GM23338 (cell line): ENCODE results near the gene CDK14. TPM values are rescaled to one million over a fixed set of nuclear protein-coding genes. Genes with fewer than 3 reads are reported as not detected.

Experiments
- ATAC-seq: fragments of 200-7000 bp; cut with Tn5 transposase; 3 replicates; pipeline ENCODE4 v1.9.1; 2020
- DNase-seq: peaks from one replicate; pipeline ENCODE4 v3.0.0-alpha.2; 2015; ENCODE audit warnings: low spot score
- H2AFZ ChIP-seq: fragments of 200-600 bp; sonication (generic); 2 replicates; pipeline ENCODE4 v1.8.0; 2016; ENCODE audit warnings: antibody characterized with exemption, mild to moderate bottlenecking, moderate library complexity
- H3F3A ChIP-seq: fragments of 200-600 bp; sonication (generic); replicated peaks from 2 replicates; pipeline ENCODE4 v1.8.0; 2017; ENCODE audit warnings: antibody characterized with exemption, mixed run types, low read depth
- H3K27ac ChIP-seq: fragments of 200-600 bp; sonication (generic); 2 replicates; pipeline ENCODE4 v1.6.1; 2016; ENCODE audit warnings: low read depth
- H3K27me3 ChIP-seq: fragments of 200-600 bp; sonication (generic); 2 replicates; pipeline ENCODE4 v1.8.0; 2016; ENCODE audit warnings: mild to moderate bottlenecking, mixed run types, moderate library complexity; ENCODE audit not compliant: insufficient read depth
- H3K36me3 ChIP-seq: fragments of 200-600 bp; sonication (generic); 2 replicates; pipeline ENCODE4 v1.8.0; 2016; ENCODE audit warnings: mild to moderate bottlenecking; ENCODE audit not compliant: insufficient read depth
- H3K4me1 ChIP-seq: fragments of 200-600 bp; sonication (generic); 2 replicates; pipeline ENCODE4 v1.8.0; 2016; ENCODE audit warnings: mild to moderate bottlenecking, moderate library complexity; ENCODE audit not compliant: insufficient read depth
- H3K4me2 ChIP-seq: fragments of 200-600 bp; sonication (generic); 2 replicates; pipeline ENCODE4 v1.7.1; 2017; ENCODE audit warnings: mixed run types
- H3K4me3 ChIP-seq: fragments of 200-600 bp; sonication (generic); 2 replicates; pipeline ENCODE4 v1.6.1; 2016; ENCODE audit warnings: mixed run types
- H3K79me2 ChIP-seq: fragments of 200-600 bp; sonication (generic); replicated peaks from 2 replicates; pipeline ENCODE4 v1.8.0; 2017; ENCODE audit warnings: mild to moderate bottlenecking; ENCODE audit not compliant: insufficient read depth
- H3K9me2 ChIP-seq: fragments of 200-600 bp; sonication (generic); 2 replicates; pipeline ENCODE4 v1.8.0; 2017; ENCODE audit not compliant: insufficient read depth
- H4K20me1 ChIP-seq: fragments of 200-600 bp; sonication (generic); replicated peaks from 2 replicates; pipeline ENCODE4 v1.8.0; 2017; ENCODE audit warnings: mild to moderate bottlenecking; ENCODE audit not compliant: insufficient read depth
- H3K27ac Mint-ChIP-seq: 2 replicates; pipeline ENCODE4 v1.8.0; 2020; ENCODE audit warnings: inconsistent platforms, mild to moderate bottlenecking, moderate library complexity, mixed read lengths
- H3K27me3 Mint-ChIP-seq: 3 replicates; pipeline ENCODE4 v1.8.0; 2022; ENCODE audit warnings: low read depth, mild to moderate bottlenecking, moderate library complexity, mixed read lengths, inconsistent platforms; ENCODE audit not compliant: insufficient read depth, poor library complexity
- H3K36me3 Mint-ChIP-seq: 3 replicates; pipeline ENCODE4 v1.8.0; 2021; ENCODE audit warnings: low read depth, mild to moderate bottlenecking, inconsistent platforms, moderate library complexity, mixed read lengths
- H3K4me1 Mint-ChIP-seq: 3 replicates; pipeline ENCODE4 v1.8.0; 2020; ENCODE audit warnings: mild to moderate bottlenecking, inconsistent platforms, mixed read lengths
- H3K4me3 Mint-ChIP-seq: 3 replicates; pipeline ENCODE4 v1.8.0; 2021; ENCODE audit warnings: moderate library complexity, mild to moderate bottlenecking, inconsistent platforms, mixed read lengths
- H3K9me3 Mint-ChIP-seq: 3 replicates; pipeline ENCODE4 v1.8.0; 2020; ENCODE audit warnings: moderate library complexity, mild to moderate bottlenecking, inconsistent platforms, mixed read lengths
- CREB1 ChIP-seq: fragments of 250-450 bp; sonication (Bioruptor Pico); IDR thresholded peaks from 2 replicates; pipeline ENCODE4 v1.5.0; 2020; ENCODE audit warnings: low read depth, mild to moderate bottlenecking, moderate library complexity
- CTCF ChIP-seq, 2 experiments: fragments of 200-600 bp in 1 of 2; sonication (generic) in 1 of 2; conservative IDR thresholded peaks; 2 replicates each; pipeline versions ENCODE4 v1.5.1 to v1.6.1; 2016 to 2017; ENCODE audit warnings: antibody characterized with exemption in 2 of 2, low read depth in 2 of 2, mild to moderate bottlenecking in 2 of 2, moderate library complexity in 1 of 2
- EZH2 ChIP-seq: fragments of 200-600 bp; sonication (generic); IDR thresholded peaks from one replicate; pipeline ENCODE4 v1.8.0; 2017; ENCODE audit warnings: antibody characterized with exemption, mild to moderate bottlenecking, low read depth; ENCODE audit not compliant: unreplicated experiment
- JUNB ChIP-seq: IDR thresholded peaks from one replicate; pipeline ENCODE4 v1.6.1; 2016; ENCODE audit warnings: antibody characterized with exemption; ENCODE audit not compliant: unreplicated experiment
- NANOG ChIP-seq: IDR thresholded peaks from 2 replicates; pipeline ENCODE4 v1.6.1; 2016; ENCODE audit warnings: antibody characterized with exemption, borderline replicate concordance
- POLR2AphosphoS5 ChIP-seq: IDR thresholded peaks from 2 replicates; pipeline ENCODE4 v1.6.1; 2016; ENCODE audit warnings: antibody characterized with exemption, low read depth
- REST ChIP-seq: IDR thresholded peaks from one replicate; pipeline ENCODE4 v1.6.1; 2018; ENCODE audit warnings: antibody characterized with exemption; ENCODE audit not compliant: unreplicated experiment
- ZNF114 ChIP-seq: fragments of 250-450 bp; sonication (Bioruptor Pico); IDR thresholded peaks from 2 replicates; pipeline ENCODE4 v1.5.0; 2020; ENCODE audit warnings: mild to moderate bottlenecking, moderate library complexity
- ZNF462 ChIP-seq: fragments of 250-450 bp; sonication (Bioruptor Pico); IDR thresholded peaks from 2 replicates; pipeline ENCODE4 v1.5.0; 2020; ENCODE audit warnings: mild to moderate bottlenecking, moderate library complexity
- polyA plus RNA-seq: library from polyadenylated mRNA; unstranded; fragments of >200 nt; fragmentation: Nextera tagmentation; extraction: Ambion mirVana; gene quantifications from 2 replicates; pipeline ENCODE4 v1.2.1, GENCODE V29; 2016
- total RNA-seq: library from RNA; depleted of rRNA; stranded (reverse); fragments of >200 nt; shearing (Covaris generic); gene quantifications from 2 replicates; pipeline ENCODE4 v1.2.3, GENCODE V29; 2014

Gene CDK14
- total and polyA plus RNA-seq, 2 experiments from 2014 or later = 11.2 to 24.0 TPM

- TF ChIP-seq ZNF462 (CRISPR knock-in tag) (no peak), ZNF114 (CRISPR knock-in tag) (no peak)
Measured at GRCh38 chr7:90672210-90672609, 76.1 kb downstream of the CDK14 start (continued).

- Mint-ChIP-seq H3K4me1 (peaks cover 43% of the 10 kb centered on the region), H3K9me3 (no peaks in the 10 kb centered on the region), H3K4me3 (no peak overlapping the region), H3K27me3 (peaks cover 3% of the 10 kb centered on the region), H3K27ac (no peak overlapping the region), H3K36me3 (no peaks in the 10 kb centered on the region)
- Histone ChIP-seq H2AFZ (no peak overlapping the region), H3K9me2 (no peaks in the 10 kb centered on the region), H3K27me3 (no peaks in the 10 kb centered on the region), H3F3A (no peaks in the 10 kb centered on the region), H3K4me3 (no peak overlapping the region), H3K79me2 (peaks cover 54% of the 10 kb centered on the region), H3K4me2 (no peak overlapping the region), H4K20me1 (no peaks in the 10 kb centered on the region), H3K36me3 (no peaks in the 10 kb centered on the region), H3K4me1 (peaks cover 26% of the 10 kb centered on the region), H3K27ac (no peak overlapping the region)
- no peak for DNase-seq
- no peak for TF ChIP-seq POLR2AphosphoS5
- no peak for TF ChIP-seq NANOG
- ATAC-seq = no peak
Measured at GRCh38 chr7:90674625-90675024, 78.5 kb downstream of the CDK14 start.

- H3K27ac Mint-ChIP-seq = no peak overlapping the region
- H3K9me3 Mint-ChIP-seq = no peaks in the 10 kb centered on the region
- Histone ChIP-seq H3K36me3 (no peaks in the 10 kb centered on the region), H3K79me2 (peaks cover 58% of the 10 kb centered on the region), H4K20me1 (no peaks in the 10 kb centered on the region), H3K4me1 (peaks cover 36% of the 10 kb centered on the region), H3K9me2 (no peaks in the 10 kb centered on the region), H3K4me2 (no peak overlapping the region), H2AFZ (no peak overlapping the region), H3F3A (no peaks in the 10 kb centered on the region), H3K27me3 (no peaks in the 10 kb centered on the region), H3K4me3 (no peak overlapping the region), H3K27ac (no peak overlapping the region)
- ATAC-seq (no peak), DNase-seq (no peak)
- peaks cover 47% of the 10 kb centered on the region for H3K4me1 Mint-ChIP-seq
- no peak overlapping the region for H3K4me3 Mint-ChIP-seq
- H3K27me3 Mint-ChIP-seq = no peaks in the 10 kb centered on the region
- H3K36me3 Mint-ChIP-seq = no peaks in the 10 kb centered on the region
- TF ChIP-seq REST (no peak), CTCF (conservative IDR thresholded peaks at IDR 0.05; ENCODE audit: low read depth in 2 of 2) (no peak), CREB1 (no peak), ZNF114 (CRISPR knock-in tag) (no peak), NANOG (no peak), EZH2 (no peak), JUNB (no peak)
Measured at GRCh38 chr7:90675982-90676381, 79.9 kb downstream of the CDK14 start.
